Thoracic aorta (tissue), 2 donors: ENCODE results near the gene CFAP65. TPM values are rescaled to one million over a fixed set of nuclear protein-coding genes. Genes with fewer than 3 reads are reported as not detected.

Source experiments
- ATAC-seq: fragments of 150-250 bp; one replicate; pipeline ENCODE4 v1.8.0; 2017; ENCODE audit warnings: low read depth; ENCODE audit not compliant: insufficient number of reproducible peaks, low FRiP score
- DNase-seq: peaks from one replicate; pipeline ENCODE4 v3.0.0-alpha.2; 2020; ENCODE audit warnings: low spot score
- H3K27ac ChIP-seq, 2 donors: fragments of 200-600 bp; sonication (generic); 1 replicate in 1 of 2; 2 replicates in 1 of 2; pipeline ENCODE4 v1.5.1; 2016; ENCODE audit warnings: mild to moderate bottlenecking in 2 of 2, moderate library complexity in 2 of 2
- H3K27me3 ChIP-seq: fragments of 200-600 bp; sonication (generic); replicated peaks from 2 replicates; pipeline ENCODE4 v1.6.0; 2016; ENCODE audit warnings: mild to moderate bottlenecking; ENCODE audit not compliant: insufficient read depth
- H3K36me3 ChIP-seq: fragments of 200-600 bp; sonication (generic); one replicate; pipeline ENCODE4 v1.5.1; 2016
- H3K4me1 ChIP-seq, 2 donors: fragments of 200-600 bp; sonication (generic); 1 replicate in 1 of 2; 2 replicates in 1 of 2; pipeline versions ENCODE4 v1.5.1 to v1.6.0; 2016; ENCODE audit warnings: low read depth in 2 of 2, mild to moderate bottlenecking in 1 of 2; ENCODE audit not compliant: control insufficient read depth in 1 of 2
- H3K4me3 ChIP-seq: fragments of 200-600 bp; sonication (generic); 2 replicates; pipeline ENCODE4 v1.5.1; 2016; ENCODE audit warnings: mild to moderate bottlenecking
- H3K9me3 ChIP-seq: fragments of 200-600 bp; sonication (generic); 2 replicates; pipeline ENCODE4 v1.5.1; 2016
- CTCF ChIP-seq: fragments of 200-600 bp; sonication (generic); IDR thresholded peaks from one replicate; pipeline ENCODE4 v1.5.1; 2019; ENCODE audit warnings: antibody characterized with exemption
- total RNA-seq, 2 donors: library from RNA; depleted of rRNA; stranded (reverse); fragments of >200 nt; gene quantifications; one replicate each; pipeline versions ENCODE4 v1.1.0 to v1.2.3, GENCODE V29; 2016

CFAP65 gene
- total RNA-seq, 2 donors from 2014 or later: not detected

DNA sequence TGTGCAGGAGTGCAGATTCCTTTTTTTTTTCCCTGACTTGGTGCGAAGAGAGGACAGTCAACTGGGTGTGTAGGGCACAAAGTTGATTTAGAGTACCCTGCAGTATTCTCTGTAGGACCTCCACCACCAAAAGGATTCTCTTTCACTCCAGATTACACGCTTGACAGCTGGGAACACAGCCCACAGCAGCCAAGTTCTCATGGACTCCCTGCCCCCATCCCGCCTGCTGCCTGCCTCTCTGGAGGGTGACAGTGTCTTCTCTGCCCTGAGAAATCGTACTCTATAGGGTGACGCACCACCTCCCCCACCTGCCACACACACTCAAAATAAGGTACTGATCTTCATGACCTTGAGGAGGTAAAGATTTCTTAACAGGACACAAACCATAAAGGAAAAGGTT is 46.0 kb upstream of the CFAP65 start:
- no peak for ATAC-seq
- no peaks in the 10 kb centered on the region for H3K4me1 ChIP-seq
- no peak overlapping the region for H3K27ac ChIP-seq
- DNase-seq: no peak
- no peaks in the 10 kb centered on the region for H3K36me3 ChIP-seq
- no peaks in the 10 kb centered on the region for H3K27me3 ChIP-seq
- no peak for TF ChIP-seq CTCF
- no peaks in the 10 kb centered on the region for H3K9me3 ChIP-seq
- no peak overlapping the region for H3K4me3 ChIP-seq

DNA sequence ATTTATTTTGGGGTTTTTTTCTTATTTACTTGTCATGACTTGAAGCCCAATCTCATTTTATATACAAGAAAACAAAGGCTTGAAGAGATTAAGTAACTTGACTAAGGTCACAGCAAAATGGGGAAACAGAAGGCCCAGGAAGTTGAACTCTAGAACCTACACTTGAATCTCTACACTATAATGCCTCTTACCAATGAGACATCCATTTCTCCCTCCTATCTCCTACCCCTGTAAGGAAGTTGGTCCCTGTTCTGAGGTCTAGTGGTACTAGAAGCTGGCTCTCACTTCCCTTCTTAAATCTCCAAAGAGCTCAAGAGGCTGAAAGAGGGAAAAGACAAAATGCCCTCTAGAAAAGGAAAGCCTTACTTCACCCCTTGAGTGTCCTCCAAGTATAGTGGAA is 44.9 kb upstream of the CFAP65 start:
- H3K27me3 ChIP-seq: no peaks in the 10 kb centered on the region
- TF ChIP-seq CTCF: no peak
- no peak for ATAC-seq
- H3K4me3 ChIP-seq: no peak overlapping the region
- no peak for DNase-seq
- H3K27ac ChIP-seq: no peak overlapping the region
- H3K9me3 ChIP-seq: no peaks in the 10 kb centered on the region
- no peaks in the 10 kb centered on the region for H3K36me3 ChIP-seq
- no peaks in the 10 kb centered on the region for H3K4me1 ChIP-seq

- TF ChIP-seq CTCF: no peak
- DNase-seq: no peak
- ATAC-seq: no peak
- no peaks in the 10 kb centered on the region for H3K4me1 ChIP-seq
- H3K9me3 ChIP-seq: no peaks in the 10 kb centered on the region
- no peaks in the 10 kb centered on the region for H3K36me3 ChIP-seq
- no peak overlapping the region for H3K4me3 ChIP-seq
- no peaks in the 10 kb centered on the region for H3K27me3 ChIP-seq
- H3K27ac ChIP-seq: no peak overlapping the region
Observed at GRCh38 chr2:219084791-219085190, 43.5 kb upstream of the CFAP65 start.

DNA sequence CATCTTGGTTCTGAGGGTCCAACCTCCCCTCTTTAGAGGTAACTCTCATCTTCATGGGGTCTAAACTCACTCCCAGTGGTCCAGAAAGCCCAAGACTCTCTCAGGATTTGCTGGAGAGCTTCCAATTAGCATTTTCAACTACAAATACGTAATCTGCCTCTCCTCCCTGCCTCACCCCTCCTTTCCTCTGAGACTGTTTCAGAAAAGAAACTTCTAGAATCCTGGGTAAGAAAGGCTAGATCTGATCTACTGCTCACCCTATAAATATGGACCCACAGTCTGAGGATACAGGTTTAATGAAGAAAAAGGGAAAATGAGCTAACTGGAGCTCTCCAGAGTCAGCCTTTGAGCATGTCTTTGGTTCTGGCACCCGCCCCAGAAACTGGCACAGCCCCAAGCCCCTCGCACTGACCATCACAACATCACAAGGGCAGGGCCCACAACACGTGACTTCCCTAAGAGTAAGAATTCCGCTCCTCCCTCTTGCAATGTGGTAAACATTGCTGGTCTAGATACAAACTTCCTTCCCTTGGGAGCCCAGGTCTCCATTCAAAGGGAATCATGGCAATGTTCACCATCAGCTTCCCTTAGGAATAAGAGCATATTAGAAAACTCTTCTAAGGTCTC is 41.1 kb upstream of the CFAP65 start:
- TF ChIP-seq CTCF: no peak
- Histone ChIP-seq H3K9me3 (no peaks in the 10 kb centered on the region), H3K4me3 (no peak overlapping the region), H3K36me3 (peaks cover 3% of the 10 kb centered on the region), H3K27ac (no peak overlapping the region), H3K4me1 (no peaks in the 10 kb centered on the region), H3K27me3 (no peaks in the 10 kb centered on the region)
- DNase-seq (no peak), ATAC-seq (no peak)

DNA sequence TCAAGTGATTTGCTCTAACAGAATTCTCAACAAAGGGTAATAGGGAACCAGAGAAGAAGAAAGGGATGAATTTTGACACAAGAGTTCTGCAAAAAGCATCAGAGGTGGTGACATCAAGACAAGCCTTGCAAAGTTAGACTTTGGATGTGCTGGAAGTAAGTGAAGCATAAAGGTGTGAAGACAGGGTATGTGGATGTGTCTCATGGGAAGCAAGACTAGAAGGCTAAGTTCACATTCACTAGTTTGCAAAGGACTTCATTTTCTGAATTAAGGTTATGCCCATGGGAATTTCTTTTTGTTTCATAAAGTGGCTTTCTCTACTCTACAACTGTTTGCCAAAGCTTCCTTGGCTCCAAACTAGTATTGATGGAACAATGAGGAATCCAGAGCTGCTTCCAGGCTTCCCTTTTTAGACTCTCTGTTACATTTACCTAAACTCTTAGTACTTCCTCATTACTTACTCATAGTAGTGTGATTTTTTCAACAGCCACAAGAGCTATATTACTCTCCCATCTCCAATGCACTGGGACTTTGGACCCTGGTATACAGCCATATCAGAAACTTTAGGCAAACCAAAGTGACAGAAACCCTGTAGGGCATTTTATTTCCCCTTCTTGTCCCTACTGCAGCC is 40.5 kb upstream of the CFAP65 start:
- H3K4me1 ChIP-seq: no peaks in the 10 kb centered on the region
- no peaks in the 10 kb centered on the region for H3K9me3 ChIP-seq
- no peak overlapping the region for H3K27ac ChIP-seq
- H3K36me3 ChIP-seq: peaks cover 7% of the 10 kb centered on the region
- TF ChIP-seq CTCF: no peak
- ATAC-seq (no peak), DNase-seq (no peak)
- H3K4me3 ChIP-seq: no peak overlapping the region
- H3K27me3 ChIP-seq: no peaks in the 10 kb centered on the region
